SK-N-MC (cell line): Measurements from ENCODE around the gene USP47.

Experiments used
- EZH2 ChIP-seq: fragments of 200-600 bp; sonication (generic); IDR thresholded peaks from one replicate; pipeline ENCODE4 v1.6.1; 2017; ENCODE audit warnings: antibody characterized with exemption
- POLR2AphosphoS5 ChIP-seq: IDR thresholded peaks from 2 replicates; pipeline ENCODE4 v1.6.1; 2012; ENCODE audit warnings: mild to moderate bottlenecking, low read depth, low read length, borderline replicate concordance

DNA sequence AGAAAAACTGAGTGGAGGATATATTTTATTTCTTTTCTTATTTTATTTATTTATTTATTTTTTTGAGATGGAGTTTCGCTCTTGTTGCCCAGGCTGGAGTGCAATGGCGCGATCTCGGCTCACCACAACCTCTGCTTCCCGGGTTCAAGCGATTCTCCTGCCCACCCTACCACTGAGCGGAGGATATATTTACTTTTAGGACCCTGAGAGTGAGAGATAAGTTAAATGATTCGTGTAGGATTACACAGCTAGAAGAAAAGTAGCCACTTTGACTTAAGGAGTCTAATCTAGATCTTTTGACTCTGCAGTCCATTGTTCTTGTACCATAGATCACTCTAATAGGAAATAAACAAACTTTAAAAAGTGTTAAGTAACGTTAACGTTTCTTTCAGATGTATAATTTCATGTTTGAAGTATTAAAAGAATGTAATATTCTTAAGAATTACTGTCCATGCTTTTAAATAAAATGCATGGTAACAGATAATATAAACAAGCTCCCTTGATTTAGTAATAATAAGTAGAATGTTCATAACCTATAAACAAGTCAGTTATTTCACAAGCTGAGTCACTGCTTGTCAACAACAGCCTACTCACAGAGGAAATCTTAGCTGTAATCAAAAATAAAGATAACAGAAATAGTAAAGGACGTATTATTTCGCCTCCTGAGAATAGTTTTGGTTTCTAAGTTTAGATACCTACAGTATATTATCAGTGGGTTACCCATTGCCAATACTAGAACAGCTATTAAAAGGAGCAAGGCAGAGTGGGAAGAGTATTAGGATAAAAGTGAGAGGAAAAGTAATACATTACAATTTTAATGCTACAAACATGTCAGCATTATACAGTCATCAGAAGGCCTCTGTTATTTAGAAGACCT lies 18.6 kb downstream of the USP47 start:
- TF ChIP-seq EZH2 (no peak), POLR2AphosphoS5 (no peak)
